Kidney (tissue), 14 donors: ENCODE measurements around the gene AGBL1. TPM values are rescaled to one million over a fixed set of nuclear protein-coding genes. Genes with fewer than 3 reads are reported as not detected.

Source experiments
- DNase-seq, 5 donors: peaks; one replicate each; pipeline ENCODE4 v3.0.0-alpha.2; 2013 to 2020
- FAIRE-seq: peaks from 2 replicates; lab custom pipeline; 2012; peaks lifted over from hg19 to GRCh38; lab: Jason Lieb, UNC
- H3K27ac ChIP-seq, 2 donors: one replicate each; pipeline ENCODE4 v1.7.0; 2013; ENCODE audit warnings: low read depth in 2 of 2, low read length in 2 of 2, inconsistent platforms in 1 of 2
- H3K27me3 ChIP-seq: one replicate; pipeline ENCODE4 v1.7.1; 2013; ENCODE audit warnings: low read length, inconsistent platforms; ENCODE audit not compliant: control insufficient read depth, insufficient read depth
- H3K36me3 ChIP-seq, 3 donors: one replicate each; pipeline versions ENCODE4 v1.7.0 to v1.7.1; 2013; ENCODE audit warnings: low read length in 3 of 3, control low read depth in 1 of 3, inconsistent platforms in 1 of 3; ENCODE audit not compliant: insufficient read depth in 3 of 3, control insufficient read depth in 2 of 3
- H3K4me1 ChIP-seq, 3 donors: one replicate each; pipeline versions ENCODE4 v1.7.0 to v1.7.1; 2013; ENCODE audit warnings: low read length in 3 of 3, inconsistent platforms in 1 of 3, low read depth in 1 of 3; ENCODE audit not compliant: control insufficient read depth in 2 of 3, insufficient read depth in 2 of 3
- H3K4me3 ChIP-seq, 3 donors: one replicate each; pipeline versions ENCODE4 v1.7.0 to v1.8.1; 2013; ENCODE audit warnings: low read length in 3 of 3, control low read depth in 1 of 3, inconsistent platforms in 1 of 3
- H3K9ac ChIP-seq, 3 donors: one replicate each; pipeline versions ENCODE4 v1.7.0 to v1.7.1; 2013; ENCODE audit warnings: low read length in 3 of 3, control low read depth in 1 of 3, inconsistent platforms in 1 of 3
- H3K9me3 ChIP-seq, 3 donors: one replicate each; pipeline versions ENCODE4 v1.7.0 to v1.7.1; 2013; ENCODE audit warnings: low read length in 3 of 3, control low read depth in 1 of 3, inconsistent platforms in 1 of 3; ENCODE audit not compliant: control insufficient read depth in 2 of 3, insufficient read depth in 1 of 3
- intact Hi-C: fragments of 100-400 bp; cut with DNase I; formaldehyde crosslinking; loops from one replicate; pipeline ENCODE4 v1.11.1; 2022
- polyA plus RNA-seq: library from polyadenylated mRNA; stranded (reverse); fragments of 350-450 nt; fragmentation: Illumina TruSeq; extraction: RNeasy Lipid Tissue Mini Kit (QIAGEN cat#74804); gene quantifications from one replicate; pipeline ENCODE4 v1.2.3, GENCODE V29; 2014; ENCODE audit warnings: low read depth, low replicate concordance; ENCODE audit not compliant: insufficient read depth
- total RNA-seq: library from RNA; stranded (reverse); fragmentation: NEBNext Ultra II Directional; extraction: Animal tissue kit (Norgen Biotek cat#: 25700); gene quantifications from one replicate; pipeline ENCODE4 v1.2.1, GENCODE V29; 2021
- TF ChIP-seq, protein P1 (sequence below): IDR thresholded peaks from 3 replicates; pipeline ENCODE4 v1.5.1; 2012; ENCODE audit warnings: mild to moderate bottlenecking, moderate library complexity, borderline replicate concordance; ENCODE audit not compliant: insufficient read depth; ENCODE audit errors: extremely low read depth
- donor health status: control.
- donor health status: control.
- donor health status: control.
- donor health status: control.
- donor health status: control.
- donor health status: DM: yes; HTN: yes; CAD: no.
- donor health status: Normal renal cell carcinoma (clear cell type).

AGBL1 gene
- total and polyA plus RNA-seq, 2 donors from 2014 or later, result not detected

DNA sequence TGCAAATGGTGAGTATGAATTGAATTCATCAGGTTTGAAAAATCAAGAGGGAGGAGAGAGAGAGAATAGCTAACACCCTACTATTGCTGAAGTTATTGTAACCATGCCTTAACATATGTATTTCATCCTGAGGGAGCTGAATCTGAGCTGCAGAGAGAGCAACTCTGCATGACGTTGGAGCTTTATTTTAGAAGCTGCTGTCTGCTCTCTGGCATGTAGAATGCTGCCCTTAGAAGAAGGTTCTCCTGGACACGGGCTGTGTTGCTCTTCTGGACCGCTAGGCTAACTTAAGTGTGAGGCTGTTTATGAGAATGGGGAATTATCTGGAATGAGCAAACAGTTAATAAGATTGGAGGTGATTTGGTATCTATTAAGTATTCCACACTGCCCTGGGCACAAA lies 814.6 kb downstream of the AGBL1 start:
- TF ChIP-seq, protein P1, sequence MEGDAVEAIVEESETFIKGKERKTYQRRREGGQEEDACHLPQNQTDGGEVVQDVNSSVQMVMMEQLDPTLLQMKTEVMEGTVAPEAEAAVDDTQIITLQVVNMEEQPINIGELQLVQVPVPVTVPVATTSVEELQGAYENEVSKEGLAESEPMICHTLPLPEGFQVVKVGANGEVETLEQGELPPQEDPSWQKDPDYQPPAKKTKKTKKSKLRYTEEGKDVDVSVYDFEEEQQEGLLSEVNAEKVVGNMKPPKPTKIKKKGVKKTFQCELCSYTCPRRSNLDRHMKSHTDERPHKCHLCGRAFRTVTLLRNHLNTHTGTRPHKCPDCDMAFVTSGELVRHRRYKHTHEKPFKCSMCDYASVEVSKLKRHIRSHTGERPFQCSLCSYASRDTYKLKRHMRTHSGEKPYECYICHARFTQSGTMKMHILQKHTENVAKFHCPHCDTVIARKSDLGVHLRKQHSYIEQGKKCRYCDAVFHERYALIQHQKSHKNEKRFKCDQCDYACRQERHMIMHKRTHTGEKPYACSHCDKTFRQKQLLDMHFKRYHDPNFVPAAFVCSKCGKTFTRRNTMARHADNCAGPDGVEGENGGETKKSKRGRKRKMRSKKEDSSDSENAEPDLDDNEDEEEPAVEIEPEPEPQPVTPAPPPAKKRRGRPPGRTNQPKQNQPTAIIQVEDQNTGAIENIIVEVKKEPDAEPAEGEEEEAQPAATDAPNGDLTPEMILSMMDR, result no peak
- Histone ChIP-seq H3K27me3 (no peaks in the 10 kb centered on the region), H3K9me3 (no peaks in the 10 kb centered on the region), H3K27ac (no peak overlapping the region), H3K9ac (no peak overlapping the region), H3K4me1 (no peaks in the 10 kb centered on the region), H3K36me3 (no peaks in the 10 kb centered on the region), H3K4me3 (no peak overlapping the region)
- intact Hi-C loops, result no loop called here
- DNase-seq (no peak), FAIRE-seq (no peak)

DNA sequence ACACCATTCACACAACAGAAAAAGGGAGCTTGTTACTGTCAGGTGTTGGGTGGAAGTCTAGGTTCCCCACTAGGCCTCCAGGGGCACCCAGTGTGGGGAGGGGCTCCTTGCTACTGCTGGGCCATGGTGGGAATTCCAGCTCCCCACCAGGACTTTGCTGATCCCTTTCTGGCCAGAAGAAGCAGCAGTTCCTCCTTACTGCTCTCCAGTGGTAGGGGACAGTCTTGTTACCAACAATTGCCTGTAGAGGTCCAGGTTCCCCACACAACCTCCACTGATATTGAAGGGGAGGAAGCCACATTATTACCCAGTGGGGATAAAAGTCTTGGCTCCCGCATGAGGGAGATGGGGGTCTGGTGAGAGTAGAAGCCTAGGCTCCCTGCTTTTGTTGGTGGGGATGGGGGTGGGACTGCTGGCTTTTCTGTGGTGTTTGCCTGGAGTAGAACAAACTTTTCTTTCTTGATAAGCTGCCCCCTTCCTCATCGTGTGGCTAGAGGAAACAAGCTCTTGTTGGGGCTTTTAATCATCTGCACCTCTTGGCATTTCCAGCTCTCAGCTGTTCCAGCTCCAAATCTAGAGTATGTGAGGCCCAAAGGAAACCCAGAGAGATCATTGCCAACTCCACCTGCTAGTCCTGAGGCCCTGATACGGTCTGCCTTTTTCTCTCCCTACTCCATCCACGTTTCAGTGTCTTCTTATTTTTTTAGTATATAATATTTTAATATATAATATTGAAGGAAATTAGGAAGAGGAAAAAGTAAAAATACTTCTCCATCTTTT lies 824.2 kb downstream of the AGBL1 start:
- Histone ChIP-seq H3K9me3 (no peaks in the 10 kb centered on the region), H3K4me1 (no peaks in the 10 kb centered on the region), H3K9ac (no peak overlapping the region), H3K27ac (no peak overlapping the region), H3K36me3 (no peaks in the 10 kb centered on the region), H3K27me3 (no peaks in the 10 kb centered on the region), H3K4me3 (no peak overlapping the region)
- no peak for FAIRE-seq
- no peak for DNase-seq
- intact Hi-C loops, result no loop called here
- TF ChIP-seq, protein P1, result no peak

DNA sequence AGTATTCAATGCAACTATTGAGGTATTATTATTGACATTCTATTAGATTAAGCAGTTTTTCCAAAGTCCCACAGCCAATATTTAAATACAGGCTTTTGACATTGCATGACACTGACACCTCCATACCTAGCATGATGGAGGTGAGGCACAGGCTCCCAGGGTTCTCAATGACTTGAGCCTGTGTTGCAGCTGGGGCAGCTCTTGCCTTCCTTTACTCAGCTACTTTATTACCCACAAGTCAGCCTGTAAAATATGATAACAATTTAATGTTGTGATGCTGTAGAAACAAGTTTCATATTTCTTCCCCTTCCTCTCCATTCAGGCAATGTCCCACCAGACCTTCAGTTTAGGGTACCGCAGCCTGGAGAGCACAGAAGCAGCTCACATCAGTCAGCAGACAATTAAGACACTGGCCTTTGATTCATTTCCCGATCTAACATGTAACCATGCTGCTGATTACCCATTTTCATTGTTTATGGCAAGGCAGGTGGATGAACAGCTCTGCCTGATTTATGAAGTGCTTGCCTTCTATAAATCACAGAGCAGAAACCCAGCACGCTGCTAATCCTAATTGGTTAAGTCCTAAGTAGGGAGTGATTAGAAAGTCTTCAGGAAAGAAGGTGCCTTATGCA lies 826.1 kb downstream of the AGBL1 start:
- FAIRE-seq (no peak), DNase-seq (no peak)
- H3K9me3 ChIP-seq, result no peaks in the 10 kb centered on the region
- no peak overlapping the region for H3K9ac ChIP-seq
- intact Hi-C loops, result no loop called here
- H3K4me3 ChIP-seq, result no peak overlapping the region
- TF ChIP-seq, protein P1, result no peak
- no peaks in the 10 kb centered on the region for H3K36me3 ChIP-seq
- no peaks in the 10 kb centered on the region for H3K27me3 ChIP-seq
- no peak overlapping the region for H3K27ac ChIP-seq
- no peaks in the 10 kb centered on the region for H3K4me1 ChIP-seq
